Activated gamma-delta T cell treated with Interleukin-2 at 50 U/mL for 16 hours (primary cell): ENCODE results near the gene ATP23.

ENCODE experiments used
- DNase-seq: peaks from one replicate; pipeline ENCODE4 v3.0.0-alpha.2; 2020

ATP23 gene

DNA sequence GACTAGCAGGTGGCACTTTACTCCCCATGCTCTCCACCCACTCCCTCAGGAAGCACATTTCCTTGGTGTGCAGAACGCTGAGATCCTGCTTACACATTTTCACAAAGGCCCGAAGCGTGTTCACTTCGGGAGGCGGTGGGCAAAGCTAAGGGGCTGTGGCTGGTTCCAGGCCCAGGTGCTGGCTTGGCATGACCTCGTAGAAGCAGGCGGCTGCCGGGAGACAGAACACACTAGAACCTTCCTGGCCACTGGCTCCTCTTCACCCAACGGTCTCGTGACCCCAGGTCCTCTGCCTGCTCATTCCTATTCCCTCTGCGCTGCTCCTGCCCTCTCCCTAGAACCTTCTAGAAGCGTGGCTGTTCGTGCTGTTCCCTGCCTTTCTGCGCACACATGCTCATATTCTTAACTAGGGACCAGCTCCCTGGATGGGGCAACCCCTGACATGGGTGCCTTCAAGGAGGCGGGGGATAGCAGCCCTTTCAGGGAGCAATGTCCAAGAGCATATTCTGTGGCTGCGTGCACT lies 43.3 kb downstream of the ATP23 start:
- no peak for DNase-seq

DNA sequence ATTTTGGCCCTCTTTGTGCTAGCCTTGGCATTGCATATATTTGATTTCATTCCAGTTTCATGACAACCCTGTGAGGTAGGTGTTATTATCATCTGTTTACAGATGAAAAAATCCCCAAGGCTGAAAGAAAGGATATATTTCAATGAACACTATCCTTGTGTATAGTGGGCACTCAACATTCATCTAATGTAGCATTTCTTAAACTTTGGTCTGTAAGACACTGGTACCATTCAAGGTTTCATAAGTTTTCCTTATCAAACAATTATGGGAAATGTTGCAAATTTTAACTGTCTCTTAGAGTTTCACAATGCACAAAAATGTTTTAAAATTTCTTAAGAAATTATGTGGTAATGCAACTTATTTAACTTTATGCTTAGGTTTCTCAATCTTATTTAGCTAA lies 44.3 kb downstream of the ATP23 start:
- no peak for DNase-seq

DNA sequence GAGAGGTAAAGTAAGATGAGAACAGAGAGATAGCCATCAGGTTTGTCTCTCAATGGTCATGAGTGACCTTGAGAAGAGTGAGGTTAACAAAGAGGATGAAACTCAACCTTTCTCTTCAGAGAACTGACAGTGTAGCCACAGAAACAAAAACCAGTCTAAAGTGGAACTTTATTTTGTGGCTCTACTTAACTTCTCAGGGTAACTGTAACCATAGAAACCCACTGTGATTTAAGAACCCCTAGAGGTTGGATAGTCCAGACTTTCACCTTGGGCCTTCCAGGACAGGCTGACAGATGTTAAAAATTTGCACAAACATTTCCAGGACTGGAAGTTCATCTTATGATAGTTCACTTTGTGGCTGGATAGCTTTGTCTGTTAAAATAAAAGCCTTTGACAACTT lies 48.5 kb downstream of the ATP23 start:
- DNase-seq, result no peak

DNA sequence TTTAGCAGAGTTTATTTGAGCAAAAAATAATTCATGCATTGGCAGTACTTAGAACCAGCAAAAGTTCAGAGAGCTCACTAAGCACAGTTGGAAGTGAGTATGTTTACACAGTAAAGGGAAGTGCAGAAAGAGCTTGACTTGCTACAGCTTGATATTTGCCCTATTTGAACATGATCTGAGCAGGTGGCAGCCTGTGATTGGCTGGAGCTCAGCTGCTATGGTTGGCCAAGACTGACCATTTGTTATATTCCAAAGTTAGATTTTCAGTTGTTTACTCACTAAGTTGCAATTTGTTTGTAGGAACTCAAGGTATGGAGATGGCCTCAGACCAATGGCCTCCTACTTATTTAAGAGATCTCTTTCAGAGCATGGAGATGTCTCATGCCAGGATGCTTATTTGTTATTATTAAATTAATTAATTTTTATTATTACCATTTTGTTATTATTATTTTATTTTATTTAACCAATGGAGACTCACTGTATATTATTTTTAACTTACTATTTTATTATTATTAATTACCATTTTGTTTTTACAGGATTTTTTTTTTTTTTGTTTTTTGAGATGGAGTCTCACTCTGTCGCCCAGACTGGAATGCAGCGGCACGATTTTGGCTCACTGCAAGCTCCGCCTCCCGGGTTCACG lies 49.0 kb downstream of the ATP23 start:
- no peak for DNase-seq

DNA sequence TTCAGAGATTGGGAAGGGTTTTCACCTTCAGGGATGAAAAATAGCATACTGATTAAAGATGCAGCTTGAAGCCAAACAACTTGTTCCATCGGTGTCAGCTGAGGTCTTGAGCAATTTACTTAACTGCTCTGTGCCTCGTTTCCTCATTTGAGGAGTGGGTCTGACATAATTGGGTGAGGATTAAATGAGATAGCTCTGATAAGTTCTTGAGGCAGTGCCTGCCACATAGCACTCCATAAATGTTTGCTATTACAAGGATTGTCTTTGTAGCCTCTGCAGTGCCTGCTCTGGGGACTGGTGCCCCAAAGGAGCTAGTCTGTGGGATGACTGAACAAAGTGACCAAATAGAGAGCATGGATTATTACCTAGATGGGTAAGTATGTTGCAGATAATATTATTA lies 50.6 kb downstream of the ATP23 start:
- no peak for DNase-seq

DNA sequence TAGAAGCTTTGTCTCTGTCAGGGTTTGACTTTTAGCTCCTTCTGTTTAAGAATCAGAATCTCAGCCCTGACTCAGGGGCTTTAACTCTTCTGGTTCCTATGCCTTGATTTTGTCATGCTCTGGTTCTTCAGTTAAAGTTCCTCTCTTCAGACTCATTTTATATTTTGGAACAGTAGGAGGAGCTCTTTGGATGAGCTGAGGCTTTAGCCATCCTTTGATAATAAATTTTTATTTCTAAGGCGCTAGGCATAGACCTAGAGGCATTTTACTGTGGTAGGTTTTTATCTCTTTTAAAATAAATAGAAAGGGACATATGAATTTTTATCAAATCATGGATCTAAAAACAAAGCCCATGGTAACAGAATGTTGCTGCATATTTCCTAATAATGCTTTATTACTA lies 51.7 kb downstream of the ATP23 start:
- DNase-seq, result no peak

DNA sequence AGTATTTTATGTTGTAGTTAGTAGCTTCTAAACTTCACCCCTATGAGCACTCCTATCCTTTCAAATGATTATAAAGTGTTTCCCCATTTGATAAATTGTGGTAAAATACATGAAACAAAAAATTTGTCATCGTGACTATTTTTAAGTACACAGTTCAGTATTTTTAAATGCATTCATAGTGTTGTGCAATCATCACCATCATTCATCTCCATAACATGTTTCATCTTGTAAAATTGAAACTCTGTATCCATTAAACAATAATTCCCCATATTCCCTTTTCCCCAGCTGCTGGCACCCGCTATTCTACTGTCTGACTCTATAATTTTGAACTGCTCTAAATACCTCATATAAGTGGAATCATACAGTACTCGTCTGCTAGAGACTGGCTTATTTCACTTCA lies 52.5 kb downstream of the ATP23 start:
- DNase-seq, result no peak

DNA sequence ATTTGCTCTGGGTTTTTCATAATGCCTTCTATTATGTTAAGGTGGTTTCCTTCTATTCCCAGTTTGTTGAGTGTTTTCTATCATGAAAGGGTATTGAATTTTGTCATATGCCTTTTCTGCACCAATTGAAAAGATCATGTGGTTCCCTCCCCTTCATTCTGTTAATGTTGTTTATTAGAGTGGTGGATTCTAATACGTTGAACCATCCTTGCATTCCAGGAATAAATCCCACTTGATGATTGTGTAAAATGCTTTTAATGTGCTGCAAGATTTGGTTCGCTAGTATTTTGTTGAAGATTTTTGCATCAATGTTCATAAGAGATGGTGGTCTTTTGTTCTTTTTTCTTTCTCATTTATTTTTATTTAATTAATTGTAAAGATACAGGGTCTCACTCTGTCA lies 55.2 kb downstream of the ATP23 start:
- DNase-seq, result no peak

DNA sequence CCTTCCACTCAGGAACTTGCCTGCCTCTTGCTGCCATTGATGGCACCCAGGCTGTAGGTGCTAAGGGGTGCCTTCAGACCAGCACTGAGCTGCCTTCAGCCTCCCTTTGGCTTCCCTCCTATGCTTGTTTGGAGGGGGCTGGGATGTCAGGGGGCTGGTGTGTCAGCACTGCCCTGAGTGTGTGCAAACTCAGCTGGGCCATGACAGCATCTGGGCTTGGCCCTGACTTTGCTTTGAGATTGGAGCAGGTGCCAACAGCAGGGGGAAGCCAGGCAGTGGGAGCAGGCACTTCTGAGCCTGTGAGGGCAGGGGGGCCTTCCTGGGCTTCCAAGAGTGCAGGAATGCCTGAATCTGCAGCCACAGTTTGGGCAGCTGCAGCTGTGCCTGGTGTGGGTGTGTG lies 56.9 kb downstream of the ATP23 start:
- DNase-seq, result no peak

DNA sequence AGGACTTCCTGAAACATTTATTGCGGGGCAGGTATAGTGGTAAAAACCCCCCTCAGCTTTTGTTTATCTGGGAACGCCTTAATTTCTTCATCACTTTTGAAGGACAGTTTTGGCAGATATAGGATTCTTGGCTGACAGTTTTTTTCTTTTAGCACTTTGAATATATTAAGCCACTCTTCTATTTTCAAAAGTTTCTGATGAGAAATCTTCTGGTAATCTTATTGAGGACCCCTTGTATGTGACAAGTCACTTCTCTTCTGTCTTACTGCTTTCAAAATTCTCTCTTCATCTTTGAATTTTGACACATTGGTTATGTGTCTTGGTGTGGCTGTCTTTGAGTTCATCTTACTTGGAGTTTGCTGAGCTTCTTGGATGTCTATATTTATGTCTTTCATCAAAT lies 59.1 kb downstream of the ATP23 start:
- no peak for DNase-seq

DNA sequence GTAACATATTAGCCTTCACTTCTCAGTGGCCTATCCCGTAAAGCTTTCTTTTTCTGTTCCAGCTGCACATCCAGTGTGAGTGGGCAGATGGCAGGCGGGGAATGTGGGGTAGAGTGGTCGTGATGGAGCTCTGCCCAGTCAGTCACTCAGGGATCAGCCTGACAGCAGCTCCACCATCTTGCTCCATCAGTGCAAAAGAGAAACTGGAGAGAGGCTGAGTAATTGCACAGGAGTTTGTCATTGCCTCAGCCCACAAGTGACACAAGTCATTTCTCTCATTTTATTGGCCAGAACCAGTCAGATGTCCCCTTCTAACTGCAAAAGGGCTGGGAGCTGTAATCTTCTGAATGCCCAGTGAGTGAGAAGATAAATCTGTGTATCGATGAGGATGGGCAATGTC lies 66.5 kb downstream of the ATP23 start:
- no peak for DNase-seq

DNA sequence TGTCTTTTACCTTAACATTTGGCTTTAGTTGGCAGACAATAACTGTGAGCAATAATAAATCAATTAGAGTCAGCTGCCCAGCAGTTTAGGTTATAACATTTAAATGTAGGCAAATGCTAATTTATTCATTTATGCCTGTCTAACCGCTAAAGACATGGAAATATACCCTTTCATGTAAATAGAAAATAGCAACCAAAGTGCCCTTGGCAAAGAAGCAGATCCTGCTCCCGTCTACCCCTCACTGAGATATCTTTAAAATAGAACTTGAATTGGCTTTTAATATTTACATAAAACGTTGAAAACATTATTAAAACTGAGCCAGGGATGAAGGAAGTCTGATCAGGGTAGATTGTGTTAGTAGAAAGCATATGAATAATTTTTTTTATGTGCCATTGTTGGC lies 67.3 kb downstream of the ATP23 start:
- no peak for DNase-seq
